Lung (tissue), 12 donors: ENCODE results near the gene PARVB. TPM values are rescaled to one million over a fixed set of nuclear protein-coding genes. Genes with fewer than 3 reads are reported as not detected.

Source experiments
- ATAC-seq: fragments of 200-7000 bp; cut with Tn5 transposase; one replicate; pipeline ENCODE4 v1.9.1; 2020; ENCODE audit warnings: moderate number of reproducible peaks; ENCODE audit not compliant: insufficient read depth, low FRiP score
- DNase-seq, 3 donors: peaks; one replicate each; pipeline ENCODE4 v3.0.0-alpha.2; 2013 to 2017
- H3K27ac ChIP-seq, 2 donors: one replicate each; pipeline ENCODE4 v1.5.1; 2013; ENCODE audit warnings: mild to moderate bottlenecking in 2 of 2, moderate library complexity in 2 of 2, control low read depth in 1 of 2, inconsistent platforms in 1 of 2, low read depth in 1 of 2, low read length in 1 of 2
- H3K27me3 ChIP-seq, 3 donors: one replicate each; pipeline ENCODE4 v1.5.1; 2013; ENCODE audit warnings: low read length in 2 of 3; ENCODE audit not compliant: control insufficient read depth in 3 of 3, insufficient read depth in 3 of 3
- H3K36me3 ChIP-seq, 4 donors: one replicate each; pipeline ENCODE4 v1.5.1; 2013; ENCODE audit warnings: low read length in 4 of 4, mild to moderate bottlenecking in 1 of 4, moderate library complexity in 1 of 4; ENCODE audit not compliant: control insufficient read depth in 4 of 4, insufficient read depth in 4 of 4
- H3K4me1 ChIP-seq, 5 donors: one replicate each; pipeline ENCODE4 v1.5.1; 2013; ENCODE audit warnings: low read length in 5 of 5, mild to moderate bottlenecking in 2 of 5, moderate library complexity in 1 of 5; ENCODE audit not compliant: control insufficient read depth in 5 of 5, insufficient read depth in 5 of 5
- H3K4me3 ChIP-seq: one replicate; pipeline ENCODE4 v1.5.1; 2013; ENCODE audit warnings: mild to moderate bottlenecking, control low read depth, moderate library complexity
- H3K9ac ChIP-seq, 2 donors: one replicate each; pipeline ENCODE4 v1.5.1; 2013; ENCODE audit warnings: low read length in 2 of 2, control low read depth in 1 of 2; ENCODE audit not compliant: insufficient read depth in 1 of 2
- H3K9me3 ChIP-seq, 4 donors: one replicate each; pipeline ENCODE4 v1.5.1; 2013; ENCODE audit warnings: low read length in 3 of 4, mild to moderate bottlenecking in 1 of 4, moderate library complexity in 1 of 4; ENCODE audit not compliant: control insufficient read depth in 4 of 4, insufficient read depth in 3 of 4
- WGBS, 2 donors: extraction: QIAGEN DNeasy Blood & Tissue Kit; methylation state at CpG; one replicate each; pipeline ENCODE4 v1.1.7; 2013; 5-methylcytosine and 5-hydroxymethylcytosine counted together
- polyA plus RNA-seq, 2 donors: library from polyadenylated mRNA; stranded (reverse); fragments of 200-250 nt; gene quantifications; one replicate each; pipeline ENCODE4 v1.2.1, GENCODE V29; 2013
- total RNA-seq, 2 donors: library from RNA; depleted of rRNA in 1 of 2; stranded (reverse); fragments of >200 nt in 1 of 2; gene quantifications; one replicate each; pipeline ENCODE4 v1.2.1, GENCODE V29; 2014 to 2021
- TF ChIP-seq, protein P1 (sequence below): IDR thresholded peaks from 2 replicates; pipeline ENCODE4 v1.5.1; 2012; ENCODE audit warnings: mild to moderate bottlenecking; ENCODE audit errors: control extremely low read depth, extremely low read depth
- donor health status: control.
- donor health status: control.
- donor health status: Bipolar disorder and iron deficiency.
- donor health status: healthy.
- donor health status: DM: yes; HTN: yes; CAD: no.

The PARVB gene
- total and polyA plus RNA-seq, 4 donors: 16.9 to 64.2 (median 49.7) TPM

DNA sequence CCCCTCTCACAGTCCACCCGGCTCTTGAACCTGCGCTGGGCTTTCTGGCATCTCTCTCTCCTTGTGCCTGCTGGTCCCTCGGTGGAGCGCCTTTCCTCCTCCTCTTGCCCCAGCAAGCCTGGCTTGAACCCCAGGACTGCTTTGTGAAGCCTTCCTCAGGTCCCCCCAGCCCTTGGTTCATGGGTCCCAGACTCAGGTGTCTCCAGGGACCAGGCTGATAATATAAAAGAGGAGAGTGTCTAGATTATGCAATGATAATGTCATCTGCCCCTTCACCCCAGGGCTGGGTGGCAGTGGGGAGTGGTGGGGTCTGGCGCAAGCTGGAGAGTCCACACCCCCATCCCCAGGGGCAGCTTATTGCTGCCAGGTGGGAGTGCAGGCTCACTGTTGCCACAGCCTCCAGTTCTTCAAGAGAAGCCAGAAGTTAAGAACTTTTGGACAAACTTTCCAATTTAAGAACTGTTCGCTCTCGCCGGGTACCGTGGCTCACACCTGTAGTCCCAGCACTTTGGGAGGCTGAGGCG lies 120.0 kb downstream of the PARVB start:
- peaks cover 0 to 21% (median 4%) of the 10 kb centered on the region in 4 donors for H3K36me3 ChIP-seq
- H3K27ac ChIP-seq: no peak overlapping the region
- H3K4me1 ChIP-seq: peaks cover 3 to 64% (median 21%) of the 10 kb centered on the region in 5 donors
- TF ChIP-seq, protein P1, sequence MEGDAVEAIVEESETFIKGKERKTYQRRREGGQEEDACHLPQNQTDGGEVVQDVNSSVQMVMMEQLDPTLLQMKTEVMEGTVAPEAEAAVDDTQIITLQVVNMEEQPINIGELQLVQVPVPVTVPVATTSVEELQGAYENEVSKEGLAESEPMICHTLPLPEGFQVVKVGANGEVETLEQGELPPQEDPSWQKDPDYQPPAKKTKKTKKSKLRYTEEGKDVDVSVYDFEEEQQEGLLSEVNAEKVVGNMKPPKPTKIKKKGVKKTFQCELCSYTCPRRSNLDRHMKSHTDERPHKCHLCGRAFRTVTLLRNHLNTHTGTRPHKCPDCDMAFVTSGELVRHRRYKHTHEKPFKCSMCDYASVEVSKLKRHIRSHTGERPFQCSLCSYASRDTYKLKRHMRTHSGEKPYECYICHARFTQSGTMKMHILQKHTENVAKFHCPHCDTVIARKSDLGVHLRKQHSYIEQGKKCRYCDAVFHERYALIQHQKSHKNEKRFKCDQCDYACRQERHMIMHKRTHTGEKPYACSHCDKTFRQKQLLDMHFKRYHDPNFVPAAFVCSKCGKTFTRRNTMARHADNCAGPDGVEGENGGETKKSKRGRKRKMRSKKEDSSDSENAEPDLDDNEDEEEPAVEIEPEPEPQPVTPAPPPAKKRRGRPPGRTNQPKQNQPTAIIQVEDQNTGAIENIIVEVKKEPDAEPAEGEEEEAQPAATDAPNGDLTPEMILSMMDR: no peak
- DNase-seq (no peak), ATAC-seq (no peak)
- H3K27me3 ChIP-seq: peaks cover 0 to 2% (median 0%) of the 10 kb centered on the region in 3 donors
- no peak overlapping the region for H3K9ac ChIP-seq
- 94 to 96% methylated on average over 10 of the region's 10 CpGs for WGBS, 2 donors
- no peak overlapping the region for H3K4me3 ChIP-seq
- no peaks in the 10 kb centered on the region for H3K9me3 ChIP-seq

DNA sequence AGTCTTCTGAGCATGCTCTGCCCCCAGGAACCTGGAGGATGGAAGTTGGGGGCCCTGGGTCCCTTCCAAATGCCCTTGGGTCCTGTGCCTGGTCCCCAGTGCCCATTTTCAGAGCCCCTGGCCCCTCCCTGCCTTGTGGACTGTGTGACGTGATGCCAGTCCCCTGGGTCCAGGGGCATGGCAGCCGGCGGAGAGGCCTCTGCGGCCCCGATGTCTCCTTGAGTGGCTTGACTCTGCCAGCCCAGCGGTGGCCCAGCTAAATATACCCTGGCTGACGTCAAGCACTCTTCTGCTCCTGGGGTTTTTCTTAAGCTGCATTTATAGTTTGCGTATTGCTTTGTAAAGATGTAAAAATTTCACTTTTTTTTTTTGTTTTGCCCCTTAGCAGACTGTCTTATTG lies 121.4 kb downstream of the PARVB start:
- Histone ChIP-seq H3K36me3 (peaks cover 0 to 19% (median 4%) of the 10 kb centered on the region in 4 donors), H3K27me3 (peaks cover 0 to 2% (median 0%) of the 10 kb centered on the region in 3 donors), H3K9ac (no peak overlapping the region), H3K4me1 (peaks cover 3 to 64% (median 21%) of the 10 kb centered on the region in 5 donors), H3K27ac (peak overlapping the region in 1 of 2 donors; percentile 76), H3K9me3 (no peaks in the 10 kb centered on the region), H3K4me3 (no peak overlapping the region)
- DNase-seq: no peak
- TF ChIP-seq, protein P1: no peak
- WGBS, 2 donors: 81 to 90% methylated on average over 8 of the region's 8 CpGs
- ATAC-seq: no peak

DNA sequence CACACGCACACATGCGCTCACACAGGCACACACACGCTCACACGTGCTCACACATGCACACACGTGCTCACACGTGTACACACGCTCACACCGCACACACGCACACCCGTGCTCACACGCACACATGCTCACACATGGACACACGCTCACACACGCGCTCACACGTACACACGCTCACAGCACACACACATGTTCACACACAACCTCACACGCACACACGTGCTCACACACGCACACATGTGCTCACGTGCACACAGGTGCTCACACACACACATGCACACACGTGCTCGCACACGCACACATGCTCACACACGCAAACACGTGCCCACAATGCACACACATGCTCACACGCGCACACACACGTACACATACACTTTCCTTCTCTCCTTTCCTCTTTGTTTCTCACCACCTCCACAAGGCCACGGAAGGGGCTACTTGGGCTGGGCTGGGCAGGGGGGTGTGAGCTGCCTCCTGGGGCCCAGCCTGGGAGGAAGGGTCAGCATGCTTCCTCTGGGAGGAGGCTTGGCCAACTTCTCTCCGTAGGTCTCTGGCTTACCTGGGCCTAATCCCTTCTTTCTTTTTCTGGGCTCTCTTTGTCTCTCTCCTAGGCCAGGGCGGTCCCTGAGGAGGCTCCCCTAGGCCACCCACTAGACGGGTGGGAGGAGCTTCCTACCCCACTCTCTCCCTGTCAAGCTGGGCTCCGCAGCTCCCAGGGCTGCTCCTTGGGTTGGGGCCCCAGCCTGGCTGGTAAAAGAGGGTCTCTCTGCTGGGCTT lies 122.2 kb downstream of the PARVB start:
- Histone ChIP-seq H3K36me3 (peaks cover under 1 to 18% (median 4%) of the 10 kb centered on the region in 4 donors), H3K9me3 (no peaks in the 10 kb centered on the region), H3K4me3 (no peak overlapping the region), H3K4me1 (peaks cover 3 to 64% (median 21%) of the 10 kb centered on the region in 5 donors), H3K9ac (peak overlapping the region in 1 of 2 donors; percentile 38), H3K27me3 (peaks cover 0 to 2% (median 0%) of the 10 kb centered on the region in 3 donors), H3K27ac (peak overlapping the region in 1 of 2 donors; percentile 3)
- WGBS, 2 donors: 94 to 95% methylated on average over 33 of the region's 33 CpGs
- TF ChIP-seq, protein P1: no peak
- ATAC-seq (no peak), DNase-seq (no peak)
